Endothelial cell of umbilical vein (primary cell): ENCODE data around the gene ATP12A. TPM values are rescaled to one million over a fixed set of nuclear protein-coding genes. Genes with fewer than 3 reads are reported as not detected.

ENCODE experiments used
- BruUV-seq: library from RNA; stranded (reverse); fragments of 400-500 nt; replicated peaks from 2 replicates; lab custom pipeline; 2021; lab: Mats Ljungman, UMichigan
- CTCF ChIA-PET: fragments of 300-600, 350-600 bp; sonication (Branson Sonifier 250); formaldehyde crosslinking; loops from one replicate; lab custom pipeline; 2021; ENCODE audit warnings: antibody characterized with exemption, inconsistent platforms; lab: Charles Lee
- POLR2A ChIA-PET: fragments of 300-600, 350-600 bp; sonication (Branson Sonifier 250); formaldehyde crosslinking; loops from one replicate; lab custom pipeline; 2021; ENCODE audit warnings: antibody characterized with exemption, inconsistent platforms; lab: Charles Lee
- DNase-seq: peaks from one replicate; pipeline ENCODE4 v3.0.0-alpha.2; 2011; ENCODE audit warnings: low read depth, low spot score
- FAIRE-seq: peaks from 2 replicates; lab custom pipeline; 2011; peaks lifted over from hg19 to GRCh38; lab: Jason Lieb, UNC
- H2AFZ ChIP-seq: 2 replicates; pipeline ENCODE4 v1.6.0; 2012; ENCODE audit warnings: low read depth, low read length, control low read depth, inconsistent platforms
- H3K27ac ChIP-seq: 2 replicates; pipeline ENCODE4 v1.5.1; 2011; ENCODE audit warnings: low read depth, mild to moderate bottlenecking, control low read depth, low read length, moderate library complexity; ENCODE audit not compliant: insufficient read depth
- H3K27me3 ChIP-seq, 2 experiments: 2 replicates each; pipeline versions ENCODE4 v1.6.0 to v1.6.1; 2011; ENCODE audit warnings: low read length in 2 of 2, mixed read lengths in 1 of 2; ENCODE audit not compliant: control insufficient read depth in 2 of 2, insufficient read depth in 2 of 2
- H3K36me3 ChIP-seq, 2 experiments: 2 replicates in 1 of 2; 3 replicates in 1 of 2; pipeline ENCODE4 v1.5.1; 2011; ENCODE audit warnings: low read length in 2 of 2, mild to moderate bottlenecking in 1 of 2, moderate library complexity in 1 of 2; ENCODE audit not compliant: control insufficient read depth in 2 of 2, insufficient read depth in 2 of 2; ENCODE audit errors: extremely low read depth in 1 of 2
- H3K4me1 ChIP-seq: 3 replicates; pipeline ENCODE4 v1.5.1; 2011; ENCODE audit warnings: mild to moderate bottlenecking, low read length; ENCODE audit not compliant: control insufficient read depth, insufficient read depth; ENCODE audit errors: extremely low read depth
- H3K4me2 ChIP-seq: 2 replicates; pipeline ENCODE4 v1.6.1; 2011; ENCODE audit warnings: low read length, control low read depth, mixed read lengths; ENCODE audit not compliant: insufficient read depth
- H3K4me3 ChIP-seq, 3 experiments: fragments of 200-600 bp in 1 of 3; sonication (generic), shearing (Covaris generic) in 1 of 3; replicated peaks in 1 of 3; 2 replicates each; pipeline ENCODE4 v1.5.1; 2011 to 2016; ENCODE audit warnings: control low read depth in 3 of 3, low read length in 3 of 3, mild to moderate bottlenecking in 2 of 3, inconsistent platforms in 1 of 3, low read depth in 1 of 3, moderate library complexity in 1 of 3; ENCODE audit not compliant: insufficient read depth in 1 of 3
- H3K79me2 ChIP-seq: 2 replicates; pipeline ENCODE4 v1.6.0; 2012; ENCODE audit warnings: low read length, inconsistent platforms; ENCODE audit not compliant: control insufficient read depth, insufficient read depth
- H3K9ac ChIP-seq: replicated peaks from 2 replicates; pipeline ENCODE3; 2011; ENCODE audit warnings: low read length, control low read depth; ENCODE audit not compliant: insufficient read depth; ENCODE audit errors: extremely low read depth
- H3K9me1 ChIP-seq: replicated peaks from 3 replicates; pipeline ENCODE4 v1.6.0; 2011; ENCODE audit warnings: mild to moderate bottlenecking, low read length; ENCODE audit not compliant: control insufficient read depth, insufficient read depth; ENCODE audit errors: extremely low read depth
- H3K9me3 ChIP-seq: replicated peaks from 2 replicates; pipeline ENCODE4 v1.5.1; 2012; ENCODE audit warnings: low read length, inconsistent platforms; ENCODE audit not compliant: control insufficient read depth, insufficient read depth
- H4K20me1 ChIP-seq: replicated peaks from 2 replicates; pipeline ENCODE3; 2011; ENCODE audit warnings: mild to moderate bottlenecking, low read length; ENCODE audit not compliant: control insufficient read depth, insufficient read depth; ENCODE audit errors: extremely low read depth
- EZH2 ChIP-seq: IDR thresholded peaks from 2 replicates; pipeline ENCODE4 v1.6.1; 2012; ENCODE audit warnings: borderline replicate concordance, low read depth, mild to moderate bottlenecking, moderate library complexity, low read length, inconsistent platforms; ENCODE audit not compliant: severe bottlenecking
- FOS ChIP-seq: IDR thresholded peaks from 2 replicates; pipeline ENCODE4 v1.6.1; 2011; ENCODE audit warnings: mild to moderate bottlenecking, low read length, moderate library complexity, borderline replicate concordance; ENCODE audit not compliant: insufficient read depth
- GATA2 ChIP-seq: IDR thresholded peaks from 2 replicates; pipeline ENCODE4 v1.7.0; 2011; ENCODE audit warnings: low read depth, mild to moderate bottlenecking, moderate library complexity, mixed read lengths, low read length; ENCODE audit not compliant: insufficient read length, insufficient read depth
- JUN ChIP-seq: IDR thresholded peaks from 2 replicates; pipeline ENCODE4 v1.6.1; 2011; ENCODE audit warnings: borderline replicate concordance, low read depth; ENCODE audit not compliant: insufficient read length, insufficient read depth
- MYC ChIP-seq: IDR thresholded peaks from one replicate; pipeline ENCODE4 v1.6.1; 2011; ENCODE audit warnings: mild to moderate bottlenecking, low read depth, low read length
- POLR2A ChIP-seq: IDR thresholded peaks from 2 replicates; pipeline ENCODE4 v1.6.1; 2012; ENCODE audit warnings: low read depth, mild to moderate bottlenecking, control low read depth, low read length
- POLR2AphosphoS5 ChIP-seq: IDR thresholded peaks from 2 replicates; pipeline ENCODE4 v1.6.1; 2012; ENCODE audit warnings: low read depth, mild to moderate bottlenecking, control low read depth, low read length, moderate library complexity; ENCODE audit not compliant: insufficient read depth
- dilution Hi-C: fragments of 300-500 bp; cut with MboI; formaldehyde crosslinking; loops from one replicate; pipeline ENCODE4 v1.15.0; 2019; ENCODE audit warnings: low sequenced_read_pairs; ENCODE audit not compliant: extremely low pct_ligation_motif_present
- intact Hi-C: fragments of 100-400 bp; cut with micrococcal nuclease; formaldehyde crosslinking; loops from one replicate; pipeline ENCODE4 v1.10.0; 2022
- polyA plus RNA-seq, 4 experiments: library from polyadenylated mRNA; depleted of rRNA in 3 of 4; stranded (reverse) in 3 of 4; unstranded in 1 of 4; fragments of >200 nt; gene quantifications; 2 replicates each; pipeline versions ENCODE4 v1.2.1 to v1.2.3, GENCODE V29; 2011 to 2012; ENCODE audit warnings: missing spikeins in 1 of 4
- total RNA-seq: library from RNA; stranded (reverse); gene quantifications from 2 replicates; pipeline ENCODE4 v1.2.3, GENCODE V29; 2021
- TF ChIP-seq, protein P1 (sequence below): IDR thresholded peaks from 2 replicates; pipeline ENCODE4 v1.6.1; 2011; ENCODE audit not compliant: insufficient read depth, insufficient read length
- TF ChIP-seq, protein P2 (sequence below), 2 donors: IDR thresholded peaks; 1 replicate in 1 of 2; 2 replicates in 1 of 2; pipeline ENCODE4 v1.5.1; 2011; ENCODE audit warnings: low read length in 2 of 2, mild to moderate bottlenecking in 2 of 2, moderate library complexity in 2 of 2, control low read depth in 1 of 2, inconsistent platforms in 1 of 2, low read depth in 1 of 2; ENCODE audit not compliant: insufficient read depth in 1 of 2; ENCODE audit errors: extremely low read depth in 1 of 2

Gene ATP12A
- total and polyA plus RNA-seq, 2 donors (not counting 3 experiments of a cell fraction or from before 2014, with no cell fraction given): not detected

DNA sequence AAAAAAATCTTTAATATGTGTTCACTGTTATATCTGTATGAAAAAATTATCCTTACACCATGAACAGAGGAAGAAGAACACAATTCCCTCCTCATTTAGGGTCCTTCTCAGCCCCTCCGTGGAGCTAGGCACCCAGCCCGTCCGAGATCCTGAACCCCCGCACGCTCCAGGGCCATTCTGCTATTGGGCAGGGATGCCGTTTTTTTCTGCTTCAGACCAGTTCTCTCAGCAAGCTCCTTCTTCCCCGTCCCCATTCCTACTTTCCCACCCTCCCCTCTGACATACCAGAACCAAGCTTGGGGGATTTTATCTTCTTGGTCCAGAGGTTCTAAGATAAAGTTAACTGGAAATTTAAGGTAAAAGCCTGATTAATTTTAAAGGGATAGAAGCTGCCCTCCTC, 36.2 kb downstream of the ATP12A start:
- Histone ChIP-seq H3K27ac (no peak overlapping the region), H3K9me3 (no peaks in the 10 kb centered on the region), H3K4me2 (no peak overlapping the region), H2AFZ (no peak overlapping the region), H3K79me2 (no peaks in the 10 kb centered on the region), H3K27me3 (no peaks in the 10 kb centered on the region), H3K9me1 (no peaks in the 10 kb centered on the region), H3K4me3 (no peak overlapping the region), H3K36me3 (no peaks in the 10 kb centered on the region), H4K20me1 (no peaks in the 10 kb centered on the region), H3K4me1 (no peaks in the 10 kb centered on the region), H3K9ac (no peak overlapping the region)
- intact Hi-C loops: no loop called here
- POLR2A ChIA-PET: no interaction called here
- DNase-seq: no peak
- BruUV-seq: no TSS peak
- FAIRE-seq: no peak
- TF ChIP-seq POLR2A (no peak), GATA2 (no peak), POLR2AphosphoS5 (no peak), FOS (no peak), MYC (no peak), EZH2 (no peak), JUN (no peak)
- TF ChIP-seq, protein P1, sequence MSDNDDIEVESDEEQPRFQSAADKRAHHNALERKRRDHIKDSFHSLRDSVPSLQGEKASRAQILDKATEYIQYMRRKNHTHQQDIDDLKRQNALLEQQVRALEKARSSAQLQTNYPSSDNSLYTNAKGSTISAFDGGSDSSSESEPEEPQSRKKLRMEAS: no peak
- TF ChIP-seq, protein P2, sequence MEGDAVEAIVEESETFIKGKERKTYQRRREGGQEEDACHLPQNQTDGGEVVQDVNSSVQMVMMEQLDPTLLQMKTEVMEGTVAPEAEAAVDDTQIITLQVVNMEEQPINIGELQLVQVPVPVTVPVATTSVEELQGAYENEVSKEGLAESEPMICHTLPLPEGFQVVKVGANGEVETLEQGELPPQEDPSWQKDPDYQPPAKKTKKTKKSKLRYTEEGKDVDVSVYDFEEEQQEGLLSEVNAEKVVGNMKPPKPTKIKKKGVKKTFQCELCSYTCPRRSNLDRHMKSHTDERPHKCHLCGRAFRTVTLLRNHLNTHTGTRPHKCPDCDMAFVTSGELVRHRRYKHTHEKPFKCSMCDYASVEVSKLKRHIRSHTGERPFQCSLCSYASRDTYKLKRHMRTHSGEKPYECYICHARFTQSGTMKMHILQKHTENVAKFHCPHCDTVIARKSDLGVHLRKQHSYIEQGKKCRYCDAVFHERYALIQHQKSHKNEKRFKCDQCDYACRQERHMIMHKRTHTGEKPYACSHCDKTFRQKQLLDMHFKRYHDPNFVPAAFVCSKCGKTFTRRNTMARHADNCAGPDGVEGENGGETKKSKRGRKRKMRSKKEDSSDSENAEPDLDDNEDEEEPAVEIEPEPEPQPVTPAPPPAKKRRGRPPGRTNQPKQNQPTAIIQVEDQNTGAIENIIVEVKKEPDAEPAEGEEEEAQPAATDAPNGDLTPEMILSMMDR (IDR thresholded peaks at IDR 0.05; ENCODE audit: extremely low read depth in 1 of 2, insufficient read depth in 1 of 2, low read depth in 1 of 2, low read length in 2 of 2): no peak
- dilution Hi-C loops: no loop called here
- CTCF ChIA-PET: interaction anchor here (0.8 to 1.2 kb wide), 2 partner anchors 25 to 44 kb away, joined by 3 read pairs; no protein-coding TSS in a partner anchor
